HL-60/S4 treated with retinoic acid at 250 ng/mL for 4 days and 3 days (cell line): ENCODE data around the gene PRXL2A.
"Not testable (repeated sequence)": the region's sequence is repeated elsewhere in the genome, so short reads cannot be mapped to it uniquely, and the experiment has no call there.

Experiments used
- in situ Hi-C: fragments of 300-500 bp; cut with MboI; formaldehyde crosslinking; loops from 2 replicates; pipeline ENCODE4 v1.7.0; 2022; ENCODE audit warnings: low sequenced_read_pairs

Gene PRXL2A

DNA sequence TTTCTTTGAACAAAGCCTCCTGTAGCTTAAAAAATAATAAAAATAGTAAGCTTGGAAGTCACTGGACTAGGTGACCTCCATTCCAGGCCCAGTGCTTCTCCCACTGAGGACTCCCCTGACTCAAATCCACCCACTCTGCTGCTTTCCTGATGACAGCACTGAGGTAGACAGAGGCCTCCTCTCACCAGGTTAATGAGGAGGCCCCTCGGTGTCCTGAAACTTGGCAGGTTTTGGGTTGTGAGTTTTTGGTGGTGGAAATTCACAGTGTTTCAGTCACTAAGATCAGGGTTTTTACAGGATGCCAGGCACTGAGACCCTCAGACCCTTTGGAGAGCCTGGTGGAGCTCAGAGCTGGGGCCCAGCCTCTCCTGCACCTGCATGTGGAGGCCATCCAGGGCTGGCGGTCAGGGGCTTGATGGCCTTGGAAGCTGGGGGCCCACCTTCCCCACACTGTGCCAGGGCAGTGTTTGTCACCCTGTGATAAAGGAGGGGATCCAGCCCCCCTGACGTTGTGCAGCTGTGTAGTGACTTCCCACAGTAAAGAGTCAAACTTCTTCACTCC is 64.8 kb downstream of the PRXL2A start:
- in situ Hi-C loops, result no loop called here

DNA sequence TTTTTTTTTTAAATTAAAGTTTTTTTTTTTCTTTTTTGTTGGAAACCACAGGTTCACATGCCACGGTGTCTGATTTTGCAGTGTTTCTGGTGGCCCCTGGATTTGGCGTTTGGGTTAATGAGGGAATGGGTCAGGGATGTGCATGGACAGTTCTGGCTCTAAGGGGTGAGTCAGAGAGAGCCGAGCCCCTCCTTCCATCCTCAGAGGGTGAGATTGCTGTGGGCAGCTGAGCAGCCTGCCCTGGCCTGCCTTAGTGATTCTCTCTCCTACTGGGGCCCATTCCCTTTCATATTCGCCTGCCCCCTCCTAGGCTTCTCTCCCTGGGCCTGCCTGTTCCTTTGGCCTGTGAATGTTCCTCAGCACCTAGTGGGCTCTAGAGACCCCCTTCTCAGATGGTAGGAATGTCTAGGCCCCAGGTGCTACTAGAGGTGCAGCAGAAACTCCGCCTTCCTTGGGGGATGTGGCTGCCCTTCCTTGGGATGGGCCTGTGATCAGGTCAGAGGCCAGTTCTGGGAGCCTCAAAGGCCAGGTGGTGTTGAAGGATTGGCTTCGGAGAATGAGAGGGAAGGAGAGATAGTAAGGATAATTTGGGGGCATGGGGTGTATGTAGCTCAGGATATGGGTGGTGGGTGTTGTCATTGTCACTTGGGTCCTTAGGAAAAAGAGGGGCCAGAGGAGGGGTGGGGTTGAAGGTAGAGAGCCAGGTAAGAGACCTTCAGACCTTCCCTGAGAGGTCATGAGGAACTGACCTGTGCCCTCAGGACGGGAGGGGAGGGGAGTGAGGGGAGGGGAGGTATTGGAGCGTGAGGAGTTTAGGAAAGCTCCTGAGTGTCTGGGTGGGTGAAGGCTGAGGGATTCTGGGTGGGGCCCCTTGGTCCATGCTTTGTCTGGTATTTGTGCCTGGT is 65.6 kb downstream of the PRXL2A start:
- in situ Hi-C loops, result no loop called here

DNA sequence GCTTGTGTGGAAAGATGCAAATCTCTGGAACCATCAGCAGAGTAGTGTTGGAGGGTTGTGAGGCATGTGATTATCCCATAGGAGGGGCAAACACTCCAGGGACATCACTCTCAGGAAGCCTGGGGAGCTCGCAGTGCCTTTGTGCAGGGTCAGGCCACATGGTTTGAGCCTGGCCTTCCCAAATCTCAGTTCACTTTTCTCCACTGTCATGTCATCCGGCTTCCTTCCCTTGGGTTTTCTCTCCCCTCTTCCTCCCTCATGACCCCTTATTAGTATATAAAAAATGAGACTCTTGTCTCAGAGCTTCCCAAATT is 66.2 kb downstream of the PRXL2A start:
- in situ Hi-C loops, result no loop called here

DNA sequence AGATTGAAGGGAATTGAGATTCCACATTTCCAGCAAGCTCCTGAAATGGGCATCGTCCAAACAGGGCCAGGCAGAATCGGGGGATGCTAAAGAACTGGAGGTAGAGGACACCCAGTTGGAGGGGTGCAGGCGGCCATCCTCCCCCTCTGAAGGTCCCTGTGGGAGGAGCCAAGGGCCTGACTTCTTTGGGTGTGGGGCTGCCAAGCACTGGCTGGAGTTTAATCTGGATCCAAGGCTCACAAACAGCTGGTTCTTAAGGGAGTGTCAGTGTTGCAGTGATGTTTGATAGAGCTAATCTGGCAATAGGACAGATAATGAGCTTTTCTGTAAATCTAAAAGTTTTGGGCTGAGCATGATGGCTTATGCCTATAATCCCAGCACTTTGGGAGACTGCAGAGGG is 66.6 kb downstream of the PRXL2A start:
- in situ Hi-C loops, result no loop called here

- in situ Hi-C loops, result not testable (repeated sequence)
These were observed 67.3 kb downstream of the PRXL2A start for GRCh38 chr10:80475641-80476040.

- in situ Hi-C loops, result no loop called here
These were observed 68.3 kb downstream of the PRXL2A start for GRCh38 chr10:80476685-80477084.

DNA sequence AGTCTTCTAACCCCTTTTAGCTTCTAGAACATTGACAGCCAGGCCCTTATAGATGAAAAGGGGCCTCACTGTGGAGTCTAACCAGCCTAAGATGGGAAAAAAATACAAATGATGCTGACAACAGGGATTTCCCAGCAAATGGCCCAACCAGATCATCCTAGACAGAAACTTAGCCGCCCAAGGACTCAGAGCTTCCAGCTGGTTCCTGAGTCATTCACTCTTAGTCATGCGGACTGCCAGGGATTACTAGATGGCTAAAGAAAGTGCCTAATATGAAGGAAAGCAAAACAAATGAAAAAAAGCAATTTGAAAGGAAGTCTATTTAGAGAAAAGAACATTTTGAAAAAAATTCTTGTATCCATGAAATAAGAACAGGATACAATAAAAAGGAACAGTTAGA is 69.5 kb downstream of the PRXL2A start:
- in situ Hi-C loops, result no loop called here

- in situ Hi-C loops, result not testable (repeated sequence)
These were observed 72.0 kb downstream of the PRXL2A start for GRCh38 chr10:80480373-80480772.

GRCh38 chr10:80480852-80481251 is 72.5 kb downstream of the PRXL2A start:
- in situ Hi-C loops, result no loop called here

GRCh38 chr10:80484243-80484642 is 75.9 kb downstream of the PRXL2A start:
- in situ Hi-C loops, result no loop called here

- in situ Hi-C loops, result no loop called here
These were observed 76.3 kb downstream of the PRXL2A start for GRCh38 chr10:80484676-80485075.

DNA sequence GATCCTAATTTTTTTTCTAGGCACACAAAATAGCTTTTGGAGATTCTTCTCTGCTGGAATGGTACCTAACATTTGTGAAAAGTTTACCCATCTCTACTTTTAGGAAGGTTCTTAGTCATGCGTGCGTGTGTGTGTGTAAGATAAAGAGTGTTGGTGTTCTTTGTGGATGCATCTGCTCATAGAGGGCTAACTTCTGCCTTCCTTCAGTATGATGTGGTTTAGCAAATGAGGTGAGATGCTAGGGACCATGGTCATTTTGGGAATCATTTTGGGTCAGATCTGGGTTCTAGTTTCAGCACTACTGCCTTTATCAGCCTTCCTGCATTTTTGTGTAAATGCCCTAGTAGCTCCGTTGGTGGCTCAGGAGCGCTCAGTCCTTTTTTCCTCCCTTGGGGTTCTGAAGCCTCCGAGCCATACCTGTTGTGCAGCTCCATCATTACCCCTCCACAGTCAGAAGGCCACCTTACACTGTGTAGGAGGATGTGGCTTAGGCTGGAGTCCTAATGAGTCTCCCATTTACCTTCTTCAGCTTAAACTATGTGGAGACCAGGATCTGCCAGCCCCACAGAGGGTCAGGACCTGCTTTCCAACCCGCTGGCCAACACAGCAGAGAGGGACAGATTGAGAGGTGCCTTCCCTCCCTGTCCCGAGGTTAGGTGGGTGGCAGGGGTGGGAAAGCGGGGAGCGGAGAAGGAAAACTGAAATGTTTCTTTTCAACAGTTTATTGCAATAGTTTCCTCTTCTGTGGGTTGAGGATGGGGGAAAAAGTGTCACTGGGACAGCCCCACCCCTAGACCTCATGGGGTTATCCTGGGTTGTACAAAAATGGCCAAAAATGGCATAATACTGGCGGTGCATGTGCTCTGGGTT is 77.0 kb downstream of the PRXL2A start:
- in situ Hi-C loops, result no loop called here

DNA sequence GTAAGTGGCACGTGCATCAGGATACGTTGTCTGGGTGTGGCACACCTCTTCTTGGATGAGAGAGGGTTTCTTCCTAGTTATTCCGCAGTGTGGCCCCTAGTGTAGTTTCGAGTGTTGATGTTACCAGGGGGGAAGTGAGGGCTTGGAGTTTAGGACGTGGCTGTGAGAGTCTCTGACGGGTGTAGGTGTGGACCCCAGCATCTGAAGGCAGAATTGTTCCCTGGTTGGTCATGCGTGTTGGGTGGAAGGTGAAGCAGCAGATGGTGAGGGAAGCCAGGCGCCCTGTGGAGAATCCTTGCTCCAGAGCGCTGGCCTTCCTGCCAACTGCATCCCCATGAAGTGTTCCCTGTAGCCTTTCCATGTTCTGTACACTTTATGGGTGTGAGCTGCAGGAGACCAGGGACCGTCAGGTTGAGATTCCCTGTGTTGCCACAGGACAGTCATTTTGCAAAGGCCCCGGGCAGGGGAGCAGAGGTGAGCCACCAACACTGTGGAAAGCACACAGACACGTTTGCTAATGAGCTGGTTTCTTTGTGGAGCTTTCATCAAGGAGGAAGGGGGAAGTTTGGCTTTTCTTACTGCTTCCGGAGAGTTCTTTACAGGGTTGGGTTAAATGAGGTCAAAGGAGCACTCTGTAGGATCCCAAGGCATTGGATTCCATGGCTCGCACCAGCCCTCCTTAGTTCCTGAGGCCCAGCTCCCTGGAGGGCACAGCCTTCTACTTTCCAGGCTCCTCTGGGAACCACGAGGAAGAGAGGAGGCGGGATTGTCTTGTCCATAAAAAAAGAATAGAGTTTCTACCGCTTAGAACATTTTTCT is 77.8 kb downstream of the PRXL2A start:
- in situ Hi-C loops, result no loop called here
